ENCODE measurements around the gene RIMBP2. TPM values are rescaled to one million over a fixed set of nuclear protein-coding genes. Genes with fewer than 3 reads are reported as not detected.

The RIMBP2 gene
- total RNA-seq, 1 donor from 2014 or later, result not detected

GRCh38 chr12:130436741-130437501, 279.2 kb downstream of the RIMBP2 start:
- DNase-seq, result no peak

- DNase-seq, result no peak
These were observed 280.3 kb downstream of the RIMBP2 start for GRCh38 chr12:130435826-130436225.

- DNase-seq, result no peak
These were observed 280.8 kb downstream of the RIMBP2 start for GRCh38 chr12:130435331-130435730.

- no peak for DNase-seq
These were observed 281.5 kb downstream of the RIMBP2 start for GRCh38 chr12:130434560-130434959.

- no peak for DNase-seq
These were observed 282.3 kb downstream of the RIMBP2 start for GRCh38 chr12:130433834-130434233.

- DNase-seq, result no peak
These were observed 282.7 kb downstream of the RIMBP2 start for GRCh38 chr12:130433411-130433810.

GRCh38 chr12:130431176-130431575, 284.9 kb downstream of the RIMBP2 start:
- DNase-seq, result no peak

GRCh38 chr12:130429656-130430505, 286.2 kb downstream of the RIMBP2 start:
- DNase-seq, result no peak

GRCh38 chr12:130428116-130428515, 288.0 kb downstream of the RIMBP2 start:
- no peak for DNase-seq

GRCh38 chr12:130427381-130427887, 288.7 kb downstream of the RIMBP2 start:
- DNase-seq, result no peak

GRCh38 chr12:130425698-130426245, 290.3 kb downstream of the RIMBP2 start:
- no peak for DNase-seq

- no peak for DNase-seq
These were observed 291.0 kb downstream of the RIMBP2 start for GRCh38 chr12:130424858-130425697.

- no peak for DNase-seq
These were observed 291.9 kb downstream of the RIMBP2 start for GRCh38 chr12:130423991-130424857.

- DNase-seq, result no peak
These were observed 293.0 kb downstream of the RIMBP2 start for GRCh38 chr12:130423136-130423535.

GRCh38 chr12:130422676-130423075, 293.4 kb downstream of the RIMBP2 start:
- no peak for DNase-seq

- DNase-seq, result no peak
These were observed 294.2 kb downstream of the RIMBP2 start for GRCh38 chr12:130421896-130422295.

- DNase-seq, result no peak
These were observed 296.0 kb downstream of the RIMBP2 start for GRCh38 chr12:130420071-130420470.

- no peak for DNase-seq
These were observed 297.0 kb downstream of the RIMBP2 start for GRCh38 chr12:130419116-130419515.

GRCh38 chr12:130418251-130418650, 297.8 kb downstream of the RIMBP2 start:
- no peak for DNase-seq

GRCh38 chr12:130414381-130414780, 301.7 kb downstream of the RIMBP2 start:
- DNase-seq, result no peak

- no peak for DNase-seq
These were observed 302.2 kb downstream of the RIMBP2 start for GRCh38 chr12:130413909-130414308.
